NCI-H524 treated with DMSO at 0.1 percent for 48 hours (cell line): Measurements from ENCODE around the gene PVR.
"Not testable (repeated sequence)": the region's sequence is repeated elsewhere in the genome, so short reads cannot be mapped to it uniquely, and the experiment has no call there.

ENCODE experiments used
- DNase-seq: peaks from one replicate; lab custom pipeline; 2025; lab: John Stamatoyannopoulos, UW

The PVR gene

DNA sequence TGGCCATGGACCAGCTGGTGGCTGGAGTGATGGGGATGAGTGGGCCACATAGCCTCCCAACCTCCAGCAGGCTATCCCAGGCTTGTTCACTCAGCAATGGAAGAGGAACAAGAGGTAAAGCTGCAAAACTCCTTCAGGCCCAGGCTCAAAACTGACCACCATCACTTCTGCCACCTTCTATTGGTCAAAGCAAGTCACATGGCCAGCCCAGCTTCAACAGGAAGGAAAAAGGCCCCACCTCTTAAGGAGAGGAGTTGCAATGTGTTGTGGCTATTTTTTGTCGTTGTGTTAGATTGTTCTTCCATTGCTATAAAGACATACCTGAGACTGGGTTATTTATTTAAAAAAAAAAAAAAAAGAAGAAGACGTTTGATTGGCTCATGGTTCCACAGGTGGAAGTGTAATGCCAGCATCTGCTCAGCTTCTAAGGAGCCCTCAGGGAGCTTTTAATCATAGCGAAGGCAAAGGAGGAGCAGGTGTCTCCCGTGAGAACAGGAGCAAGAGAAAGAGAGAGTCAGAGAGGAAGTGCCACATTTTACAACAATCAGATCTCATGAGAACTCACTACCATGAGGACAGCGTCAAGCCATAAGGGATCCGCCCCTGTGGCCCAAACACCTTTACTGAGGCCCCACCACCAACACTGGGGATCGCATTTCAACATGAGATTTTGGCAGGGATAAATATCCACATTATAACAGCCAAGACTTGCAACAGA is 24.9 kb upstream of the PVR start:
- DNase-seq, result no peak

DNA sequence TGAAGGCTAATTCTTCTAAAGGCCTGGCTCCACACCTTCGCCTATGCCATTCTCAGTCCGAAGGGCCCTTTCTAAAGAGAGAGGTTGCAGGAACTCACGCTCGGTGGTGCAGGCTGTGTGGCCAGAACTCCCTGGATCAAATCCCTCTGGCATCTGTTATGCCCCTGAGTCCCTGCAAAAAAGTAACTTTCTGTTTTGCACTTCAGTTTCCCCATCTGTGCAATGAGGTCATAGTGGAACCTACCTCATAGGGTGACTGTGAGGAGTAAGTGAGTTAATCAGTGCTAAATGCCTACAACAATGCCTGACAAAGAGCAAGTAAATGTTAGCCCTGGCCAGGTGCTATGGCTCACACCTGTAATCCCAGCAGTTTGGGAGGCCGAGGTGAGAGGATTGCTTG is 23.0 kb upstream of the PVR start:
- no peak for DNase-seq

DNA sequence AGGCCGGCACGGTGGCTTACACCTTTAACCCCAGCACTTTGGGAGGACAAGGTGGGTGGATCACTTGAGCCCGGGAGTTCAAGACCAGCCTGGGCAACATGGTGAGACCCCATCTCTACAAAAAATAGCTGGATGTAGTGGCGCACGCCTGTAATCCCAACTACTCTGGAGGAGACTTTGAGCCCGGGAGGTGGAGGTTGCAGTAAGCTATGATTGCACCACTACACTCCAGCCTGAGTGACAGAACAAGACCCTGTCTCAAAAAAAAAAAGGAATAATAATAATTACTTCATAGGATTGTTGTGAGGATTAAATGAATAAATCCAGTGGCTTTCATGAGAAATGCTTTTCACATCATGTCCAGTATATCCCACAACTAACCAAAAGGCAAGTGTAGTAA is 22.3 kb upstream of the PVR start:
- DNase-seq, result no peak

DNA sequence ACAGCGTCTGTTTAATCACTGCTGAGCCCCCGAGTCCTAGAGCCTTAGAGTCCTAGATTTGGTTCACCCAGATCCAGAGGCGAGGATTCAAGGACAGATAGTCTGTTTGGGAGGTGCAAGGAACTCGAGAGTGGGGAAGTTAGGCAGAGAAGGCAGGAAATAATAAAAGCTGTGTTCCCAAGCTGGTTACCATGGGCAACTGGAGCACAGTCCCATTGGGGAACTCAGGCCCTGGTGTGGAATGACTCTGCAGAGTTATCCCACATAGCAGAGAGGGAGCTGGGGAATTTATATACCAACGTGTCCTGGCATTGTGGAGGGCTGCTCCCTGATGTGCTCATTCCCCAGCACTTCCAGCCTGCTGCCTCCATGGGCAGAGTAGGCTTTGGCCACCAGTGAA is 20.6 kb upstream of the PVR start:
- no peak for DNase-seq

DNA sequence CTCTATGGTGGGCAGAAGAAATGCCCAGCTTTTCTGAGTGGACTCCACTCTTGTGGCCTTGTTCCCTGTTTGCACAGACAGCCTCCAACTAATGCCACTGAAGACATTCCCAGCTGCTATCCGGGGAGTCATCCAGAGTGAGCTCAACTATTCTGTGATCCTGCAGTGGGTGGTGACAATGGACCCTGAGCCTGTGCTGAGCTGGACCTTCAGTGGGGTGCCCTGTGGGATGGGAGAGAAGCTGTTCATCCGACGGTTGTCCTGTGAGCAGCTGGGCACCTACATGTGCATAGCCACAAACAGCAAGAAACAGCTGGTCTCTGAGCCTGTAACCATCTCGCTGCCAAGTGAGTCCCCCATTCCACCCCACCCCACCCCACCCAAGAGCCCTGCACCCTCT is 20.1 kb upstream of the PVR start:
- no peak for DNase-seq

DNA sequence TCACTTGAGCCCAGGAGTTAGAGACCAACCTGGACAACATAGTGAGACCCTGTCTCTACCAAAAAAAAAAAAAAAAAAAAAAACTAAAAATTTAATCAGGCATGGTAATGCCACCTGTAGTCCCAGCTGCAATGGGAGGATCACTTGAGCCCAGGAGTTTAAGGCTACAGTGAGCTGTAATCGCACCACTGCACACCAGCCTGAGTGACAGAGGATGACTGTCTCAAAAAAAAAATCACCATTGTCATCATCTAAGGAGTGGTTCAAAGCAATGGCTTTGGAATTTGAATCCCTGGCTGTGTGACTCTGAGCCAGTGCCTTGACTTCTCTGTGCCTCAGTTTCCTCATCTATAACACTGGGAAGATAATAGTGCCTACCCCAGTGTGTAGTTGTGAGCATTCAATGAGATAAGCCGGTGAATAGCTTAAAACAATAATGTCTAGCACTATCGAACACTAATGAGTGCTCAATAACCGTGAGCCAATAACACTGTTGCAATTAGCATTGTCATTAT is 18.8 kb upstream of the PVR start:
- no peak for DNase-seq

DNA sequence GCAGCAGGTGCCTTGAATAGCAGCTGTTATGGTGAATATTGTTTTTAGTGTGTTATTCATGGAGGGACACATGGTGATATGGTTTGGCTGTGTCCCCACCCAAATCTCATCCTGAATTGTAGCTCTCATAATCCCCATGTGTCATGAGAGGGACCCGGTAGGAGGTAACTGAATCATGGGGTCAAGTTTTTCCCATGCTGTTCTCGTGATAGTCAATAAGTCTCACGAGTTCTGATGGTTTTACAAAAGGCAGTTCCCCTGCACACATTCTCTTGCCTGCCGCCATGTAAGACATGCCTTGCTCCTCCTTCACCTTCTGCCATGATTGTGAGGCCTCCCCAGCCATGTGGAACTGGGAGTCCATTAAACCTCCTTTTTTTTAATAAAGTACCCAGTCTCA is 18.1 kb upstream of the PVR start:
- DNase-seq, result not testable (repeated sequence)

DNA sequence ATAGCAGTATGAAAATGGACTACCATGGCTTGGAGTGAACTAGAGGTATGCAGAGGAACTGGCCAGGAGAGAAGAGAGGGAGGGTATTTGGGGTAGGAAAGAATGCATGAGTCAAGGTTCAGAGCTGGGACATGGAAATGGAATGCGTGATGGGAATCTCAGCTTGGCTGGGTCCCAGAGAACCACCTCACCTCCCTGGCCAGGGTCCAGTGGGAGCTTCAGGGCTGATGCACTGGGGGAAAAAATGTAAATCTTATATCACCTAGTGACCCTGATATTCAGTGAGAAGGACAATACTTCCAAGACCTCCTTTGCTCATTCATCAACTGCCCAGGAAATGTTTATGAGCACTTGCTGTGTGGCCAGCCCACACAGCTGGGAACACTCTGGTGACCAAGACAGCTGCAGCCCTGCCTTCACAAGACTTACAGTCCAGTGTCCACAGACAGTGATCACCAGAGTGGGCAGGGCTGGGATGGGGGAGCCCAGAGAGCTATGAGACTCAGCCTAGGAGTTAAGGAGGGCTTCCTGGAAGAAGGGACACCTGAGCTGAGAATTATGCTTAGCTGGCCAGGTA is 17.6 kb upstream of the PVR start:
- no peak for DNase-seq

GRCh38 chr19:44627631-44628030 is 16.1 kb upstream of the PVR start:
- no peak for DNase-seq

GRCh38 chr19:44628793-44629192 is 14.9 kb upstream of the PVR start:
- no peak for DNase-seq

- not testable (repeated sequence) for DNase-seq
Observed at GRCh38 chr19:44631611-44632010, 12.1 kb upstream of the PVR start.

DNA sequence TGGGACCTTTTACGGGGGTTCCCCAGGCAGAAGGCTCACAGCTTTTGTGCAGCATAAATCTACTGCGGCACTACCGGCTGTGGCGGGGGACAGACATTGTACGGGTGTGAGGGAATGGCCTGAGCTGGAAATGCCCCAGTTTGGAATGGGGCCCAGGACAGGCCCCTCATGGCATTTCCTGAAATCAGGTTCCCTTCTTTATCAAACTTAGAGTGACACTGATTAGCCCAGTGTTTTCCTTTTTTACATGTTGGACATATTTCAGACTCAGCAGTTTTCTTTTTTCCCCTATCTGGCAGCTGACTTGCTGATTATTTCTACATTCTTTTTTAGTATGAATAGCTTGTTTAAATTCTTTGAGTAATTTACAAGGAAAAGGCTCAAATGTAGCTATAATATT is 9.7 kb upstream of the PVR start:
- DNase-seq, result not testable (repeated sequence)

DNA sequence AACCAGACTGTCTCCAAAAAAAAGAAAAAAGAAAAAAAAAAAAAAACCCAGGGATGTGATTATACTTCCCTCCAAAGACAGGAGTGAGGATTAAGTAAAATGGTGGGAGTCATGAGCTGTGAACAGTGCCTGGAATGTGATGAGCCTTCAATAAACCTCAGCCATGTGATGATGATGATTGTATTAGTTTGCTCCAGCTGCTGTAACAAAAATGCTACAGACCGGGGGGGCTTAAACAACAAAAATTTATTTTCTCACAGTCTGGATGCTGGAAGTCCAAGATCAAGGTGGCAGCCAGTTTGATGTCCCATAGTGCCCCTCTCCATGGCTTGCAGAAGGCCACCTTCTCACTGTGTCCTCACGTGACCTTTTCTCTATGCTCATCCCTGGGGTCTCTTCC is 8.9 kb upstream of the PVR start:
- DNase-seq, result no peak

DNA sequence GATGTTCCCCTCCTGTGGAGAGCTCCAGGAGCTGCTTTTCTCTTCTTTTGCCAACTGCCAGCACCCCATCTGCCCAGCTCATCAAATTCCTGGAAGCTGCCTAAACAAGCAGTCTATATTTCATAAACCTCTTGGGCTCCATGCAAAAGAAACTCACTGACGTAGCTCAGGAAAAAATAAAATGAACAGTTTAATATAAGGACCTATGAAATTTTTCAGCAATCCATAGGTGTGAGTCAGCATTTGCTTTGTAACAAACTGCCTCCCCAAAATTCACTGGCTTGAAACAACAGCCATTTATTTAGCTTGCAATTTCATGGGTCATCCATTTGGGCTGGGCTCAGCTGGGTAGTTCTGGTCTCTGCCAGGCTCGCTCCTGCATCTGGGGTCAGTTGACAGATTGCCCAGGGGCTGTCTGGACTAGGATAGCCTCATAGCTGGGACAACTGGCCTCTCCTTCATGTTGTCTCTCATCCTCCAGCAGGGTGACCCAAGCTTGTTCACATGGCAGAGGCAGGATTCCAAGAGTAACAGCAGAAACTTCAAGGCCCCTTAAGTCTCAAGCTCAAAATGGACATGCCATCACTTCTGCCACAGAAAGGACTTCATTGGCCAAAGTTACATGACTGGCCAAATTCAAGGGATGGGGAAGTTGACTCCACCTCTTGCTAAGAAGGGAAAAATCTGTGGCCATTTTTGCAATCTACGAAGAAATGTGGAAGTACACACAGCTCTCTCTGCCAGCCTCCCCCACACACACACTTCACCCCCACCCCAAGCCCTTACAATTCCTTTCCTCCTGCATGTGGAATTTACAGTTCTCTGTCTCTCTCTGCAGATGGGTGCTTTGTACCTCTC is 7.9 kb upstream of the PVR start:
- no peak for DNase-seq

DNA sequence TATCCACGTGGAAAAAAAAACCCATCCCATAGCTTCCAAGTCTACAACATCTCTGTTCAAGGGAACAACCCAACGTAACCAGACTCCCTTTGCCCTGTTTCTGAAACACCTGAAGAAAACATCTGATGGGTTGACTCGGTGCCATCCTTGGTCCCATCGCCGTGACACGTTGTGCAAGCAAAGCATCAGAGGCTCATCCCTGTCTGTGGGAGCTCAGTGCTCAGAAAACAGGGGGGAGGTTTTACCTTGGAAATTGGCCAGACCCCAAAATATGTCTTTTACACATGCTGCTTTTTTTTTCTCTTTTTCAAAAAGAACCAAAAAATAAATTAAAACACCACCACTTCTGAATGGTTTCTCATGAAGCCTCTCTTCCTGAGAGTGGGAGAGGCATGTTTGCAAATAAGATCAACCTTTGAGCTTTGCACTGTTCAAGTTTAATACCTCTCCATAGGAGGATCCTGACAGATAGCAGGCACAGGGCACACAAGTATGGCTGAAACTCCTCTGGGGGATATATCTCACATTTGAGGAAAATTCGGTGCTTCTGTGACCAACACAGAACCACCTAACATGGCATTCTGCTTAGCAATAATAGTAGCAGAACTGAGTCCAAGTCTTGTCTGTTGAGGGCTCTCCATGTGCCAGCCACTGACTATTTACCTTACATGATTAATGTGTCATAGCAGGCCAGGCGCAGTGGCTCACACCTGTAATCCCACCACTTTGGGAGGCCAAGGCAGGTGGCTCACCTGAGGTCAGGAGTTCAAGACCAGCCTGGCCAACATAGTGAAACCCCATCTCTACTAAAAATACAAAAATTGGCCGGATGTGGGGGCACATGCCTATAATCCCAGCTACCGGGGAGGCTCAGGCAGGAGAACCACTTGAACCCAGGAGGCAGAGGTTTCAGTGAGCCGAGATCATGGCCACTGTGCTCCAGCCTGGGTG is 7.0 kb upstream of the PVR start:
- DNase-seq, result no peak

- DNase-seq, result no peak
Observed at GRCh38 chr19:44637390-44637764, 6.3 kb upstream of the PVR start.

- no peak for DNase-seq
Observed at GRCh38 chr19:44640518-44640917, 3.2 kb upstream of the PVR start.

DNA sequence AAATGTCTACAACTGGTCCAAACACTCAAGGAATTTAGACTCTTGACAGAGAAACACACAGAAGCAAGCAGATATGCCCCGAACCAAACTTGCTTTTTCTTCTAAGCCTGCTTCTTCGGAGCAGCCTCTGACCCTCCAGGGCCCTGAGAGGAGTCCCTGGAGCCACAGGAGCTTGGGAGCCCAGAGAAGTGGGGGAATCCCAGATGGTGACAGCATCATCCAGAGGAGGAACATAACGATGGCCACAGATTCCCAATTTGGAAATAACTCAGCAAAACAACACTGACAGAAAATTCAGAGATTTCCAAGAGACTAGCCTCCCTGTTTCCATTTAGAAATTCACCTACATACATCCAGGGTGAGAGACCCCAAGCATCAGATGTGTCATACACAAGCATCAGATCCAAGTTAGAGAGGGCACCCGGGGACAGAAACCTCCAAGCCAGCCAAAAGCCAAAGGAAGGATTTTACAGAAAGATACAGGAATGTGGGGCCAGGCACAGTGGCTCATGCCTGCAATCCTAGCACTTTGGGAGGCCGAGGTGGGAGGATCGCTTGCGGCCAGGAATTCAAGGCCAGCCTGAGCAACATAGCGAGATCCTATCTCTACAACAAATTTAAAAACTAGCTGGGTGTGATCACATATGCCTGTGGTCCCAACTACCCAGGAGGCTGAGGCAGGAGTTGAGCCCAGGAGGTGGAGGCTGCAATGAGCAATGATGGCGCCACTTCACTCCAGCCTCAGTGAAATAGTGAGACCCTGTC is 2.0 kb upstream of the PVR start:
- DNase-seq, result no peak

DNA sequence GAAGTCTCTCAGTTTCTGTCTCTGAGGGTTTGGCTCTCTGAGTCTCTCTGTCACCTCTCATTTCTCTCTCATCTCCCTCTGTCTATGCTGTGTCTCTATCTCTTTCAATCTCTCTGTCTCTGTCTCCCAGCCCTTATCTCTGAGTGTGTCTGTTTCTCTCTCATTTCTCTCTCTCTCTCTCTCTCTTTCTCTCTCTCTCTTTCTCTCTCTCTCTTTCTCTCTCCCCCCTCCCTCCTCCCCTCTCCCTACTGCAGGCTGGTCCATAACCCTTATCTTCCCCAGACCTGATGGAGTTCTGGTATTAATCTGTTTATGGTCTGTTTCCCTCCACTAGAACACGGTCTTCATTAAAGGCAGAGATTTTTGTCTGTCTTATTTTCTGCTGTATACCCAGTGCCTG is 1.3 kb upstream of the PVR start:
- no peak for DNase-seq

DNA sequence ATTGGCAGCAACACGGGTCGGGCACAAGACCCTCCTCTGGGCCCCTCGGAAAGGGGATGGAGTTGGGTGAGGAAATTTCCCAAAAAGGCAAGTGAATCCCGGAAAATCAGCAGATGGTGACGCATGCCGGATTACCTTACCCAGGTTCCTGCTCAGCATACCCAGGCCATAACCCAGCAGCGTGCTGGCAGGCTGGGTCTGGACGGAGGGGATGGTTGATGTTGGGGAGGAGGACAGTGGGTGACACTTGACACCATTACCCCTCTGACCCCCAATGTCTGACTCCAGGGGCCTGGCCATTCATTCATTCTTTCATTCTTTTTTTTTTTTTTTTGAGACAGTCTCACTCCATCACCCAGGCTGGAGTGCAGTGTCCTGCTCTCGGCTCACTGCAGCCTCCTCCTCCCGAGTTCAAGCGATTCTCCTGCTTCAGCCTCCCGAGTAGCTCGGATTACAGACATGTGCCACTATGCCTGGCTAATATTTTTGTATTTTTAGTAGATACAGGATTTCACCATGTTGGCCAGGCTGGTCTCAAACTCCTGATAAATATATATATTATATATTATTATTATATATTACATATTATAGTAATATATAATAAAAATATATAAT is 799 bp downstream of the PVR start:
- DNase-seq, result no peak
